Activated T-cell treated with anti-CD3 and anti-CD28 coated beads, Interleukin-2, amount 50 U/mL, for 48 hours (primary cell): ENCODE results near the gene RTP1.

Source experiments
- DNase-seq, 2 experiments: peaks; one replicate each; pipeline ENCODE4 v3.0.0-alpha.2; 2020

The RTP1 gene

DNA sequence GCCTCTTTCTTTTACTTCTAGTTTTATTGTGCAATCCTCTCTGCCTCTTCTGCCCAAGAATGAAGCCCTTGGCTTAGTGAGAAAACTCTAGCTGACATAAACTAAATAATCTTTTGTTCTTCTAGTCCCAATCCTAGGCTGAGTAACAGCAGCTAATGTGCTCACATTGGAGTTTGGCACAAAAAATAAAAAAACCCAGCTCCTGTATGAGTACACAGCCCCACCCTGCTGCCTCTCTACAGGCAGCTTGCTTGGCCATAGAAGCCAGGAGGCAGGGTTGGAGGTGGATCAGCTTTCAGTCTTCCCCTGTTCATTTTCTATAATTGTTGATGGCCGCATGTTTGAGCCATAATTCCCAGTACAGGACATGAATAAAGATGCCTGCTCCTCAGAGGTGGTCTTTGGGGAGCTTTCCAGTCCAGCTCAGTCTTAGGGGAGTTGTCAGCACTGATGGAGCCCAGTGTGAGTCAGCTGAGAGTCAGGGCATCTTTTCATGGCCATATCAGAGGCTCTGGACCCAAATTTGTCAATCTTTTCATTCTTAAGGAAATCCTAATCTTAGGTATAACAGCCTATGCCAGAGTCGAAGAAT is 46.7 kb downstream of the RTP1 start:
- DNase-seq: no peak

DNA sequence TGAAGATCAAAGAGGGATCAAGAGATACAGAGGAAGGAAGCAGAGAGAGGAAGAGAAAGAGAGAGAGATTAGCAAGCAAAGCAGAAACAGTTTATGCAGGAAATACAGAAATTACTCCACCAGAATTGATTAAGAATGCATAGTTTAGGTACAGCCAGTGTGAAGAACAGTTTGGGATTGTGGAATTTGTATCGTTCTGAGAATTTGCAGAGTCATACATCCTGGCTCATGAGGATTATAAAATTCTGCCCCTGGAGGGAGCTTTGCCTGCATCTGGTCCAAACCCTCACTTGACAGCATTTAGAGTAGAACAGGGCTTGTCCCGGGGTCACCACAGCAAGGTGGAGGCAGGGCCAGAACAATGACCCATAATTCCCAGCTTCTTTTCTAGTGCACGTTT is 50.1 kb downstream of the RTP1 start:
- no peak for DNase-seq
